Mesodermal cell (in vitro differentiated cells): ENCODE data around the gene PSMB1.

Experiments used
- H3K27ac ChIP-seq: 2 replicates; pipeline ENCODE4 v1.7.0; 2013; ENCODE audit warnings: mild to moderate bottlenecking, low read depth, low read length, moderate library complexity; ENCODE audit not compliant: severe bottlenecking
- H3K36me3 ChIP-seq: 2 replicates; pipeline ENCODE4 v1.7.1; 2013; ENCODE audit warnings: mild to moderate bottlenecking, low read length, moderate library complexity; ENCODE audit not compliant: control insufficient read depth, insufficient read depth
- H3K4me1 ChIP-seq: one replicate; pipeline ENCODE4 v1.7.1; 2013; ENCODE audit warnings: mild to moderate bottlenecking, low read length; ENCODE audit not compliant: insufficient read depth, control insufficient read depth, poor library complexity, severe bottlenecking
- H3K4me3 ChIP-seq: 2 replicates; pipeline ENCODE4 v1.7.0; 2013; ENCODE audit warnings: low read length, control low read depth, mild to moderate bottlenecking; ENCODE audit not compliant: insufficient read depth, poor library complexity, severe bottlenecking; ENCODE audit errors: extremely low read depth
- H3K9me3 ChIP-seq: 2 replicates; pipeline ENCODE4 v1.7.1; 2013; ENCODE audit warnings: mild to moderate bottlenecking, low read length, moderate library complexity; ENCODE audit not compliant: control insufficient read depth
- WGBS, 2 experiments: methylation state at CpG; one replicate each; pipeline ENCODE4 v1.1.5; 2013; ENCODE audit warnings: missing lambda C conversion rate in 2 of 2; ENCODE audit not compliant: insufficient coverage in 2 of 2; 5-methylcytosine and 5-hydroxymethylcytosine counted together

Gene PSMB1

DNA sequence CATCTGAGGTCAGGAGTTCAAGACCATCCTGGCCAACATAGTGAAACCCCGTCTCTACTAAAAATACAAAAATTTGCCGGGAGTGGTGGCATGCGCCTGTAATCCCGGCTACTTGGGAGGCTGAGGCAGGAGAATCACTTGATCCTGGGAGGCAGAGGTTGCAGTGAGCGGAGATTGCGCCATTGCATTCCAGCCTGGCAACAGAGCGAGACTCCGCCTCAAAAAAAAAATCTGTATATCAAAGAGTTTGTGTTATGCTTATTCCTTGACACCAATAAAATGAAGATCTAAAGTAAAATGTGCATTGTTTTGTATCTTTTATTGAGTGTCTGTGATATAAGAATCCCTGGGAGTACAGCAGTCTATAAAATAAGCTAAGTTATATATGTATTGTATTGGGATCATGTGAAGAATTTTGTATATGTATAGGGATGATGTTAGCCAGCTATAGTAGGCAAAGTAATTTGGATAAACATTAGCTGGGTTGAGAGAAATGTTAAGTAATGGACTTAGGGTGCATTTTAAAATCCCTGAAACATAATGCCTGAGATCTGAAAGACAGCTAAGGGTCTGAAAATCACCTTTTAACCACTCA is 11.9 kb upstream of the PSMB1 start:
- WGBS, 2 experiments, result 92% methylated on average over 4 of the region's 8 CpGs; no CpG with 5 or more reads in 1 of the 2 experiments
- Histone ChIP-seq H3K9me3 (no peaks in the 10 kb centered on the region), H3K27ac (no peak overlapping the region), H3K4me3 (no peak overlapping the region), H3K36me3 (peaks cover 76% of the 10 kb centered on the region), H3K4me1 (no peaks in the 10 kb centered on the region)

DNA sequence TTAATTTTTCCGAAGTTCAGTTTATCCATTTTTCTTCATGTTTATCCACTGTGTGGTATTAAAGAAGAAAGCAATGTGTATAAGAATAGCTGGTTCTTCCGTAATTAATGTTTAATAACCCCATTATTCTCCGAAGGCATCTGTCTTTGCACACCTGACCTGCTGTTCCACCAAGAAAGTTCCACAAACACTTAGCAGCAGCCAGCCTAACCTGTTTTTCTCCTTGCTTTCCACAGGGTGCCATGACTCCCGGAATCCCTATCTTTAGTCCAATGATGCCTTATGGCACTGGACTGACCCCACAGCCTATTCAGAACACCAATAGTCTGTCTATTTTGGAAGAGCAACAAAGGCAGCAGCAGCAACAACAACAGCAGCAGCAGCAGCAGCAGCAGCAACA is 8.4 kb upstream of the PSMB1 start:
- Histone ChIP-seq H3K4me1 (no peaks in the 10 kb centered on the region), H3K27ac (no peak overlapping the region), H3K36me3 (peaks cover 75% of the 10 kb centered on the region), H3K4me3 (no peak overlapping the region), H3K9me3 (no peaks in the 10 kb centered on the region)
- WGBS, 2 experiments, result 88% methylated on average over 2 to 4 of the region's 4 CpGs

DNA sequence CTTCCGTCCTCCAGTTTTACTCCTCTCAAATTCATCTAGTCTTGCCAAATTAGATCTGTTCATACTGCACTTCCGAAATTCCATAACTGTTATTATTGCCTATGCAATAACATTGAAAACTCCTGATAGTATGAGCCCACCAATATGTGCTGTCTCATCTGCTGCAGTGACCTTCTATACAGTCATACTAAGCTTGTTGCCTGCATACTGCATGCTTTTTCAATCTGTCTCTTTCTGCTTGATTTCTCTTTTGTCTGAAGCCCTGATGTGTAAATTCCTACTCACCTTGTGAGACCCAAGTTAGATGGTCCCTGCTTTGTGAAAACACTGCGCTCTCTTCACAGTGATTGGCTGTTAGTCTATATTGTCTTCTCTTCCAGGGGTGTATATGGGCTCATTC is 2.2 kb upstream of the PSMB1 start:
- Histone ChIP-seq H3K27ac (no peak overlapping the region), H3K36me3 (peaks cover 32% of the 10 kb centered on the region), H3K4me3 (peak overlapping the region; percentile 94), H3K9me3 (no peaks in the 10 kb centered on the region), H3K4me1 (peaks cover 3% of the 10 kb centered on the region)
- 37 to 58% methylated on average over 2 to 3 of the region's 3 CpGs for WGBS, 2 experiments

DNA sequence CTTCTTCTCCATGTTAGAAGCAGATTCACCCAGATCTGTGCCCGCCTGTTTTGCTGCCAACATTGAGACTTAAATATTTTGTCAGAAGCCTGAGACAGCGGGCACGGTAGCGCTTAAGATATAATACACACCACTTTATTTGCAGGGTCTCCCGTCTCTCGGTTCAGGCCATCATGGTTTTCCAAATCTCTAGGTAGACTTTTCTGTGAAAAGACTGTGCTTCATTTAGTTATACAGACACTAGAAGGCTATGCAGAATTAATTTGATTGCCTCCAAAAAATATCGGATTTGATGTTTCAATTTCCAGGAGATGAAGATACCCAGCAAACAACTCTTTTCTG is 1.7 kb upstream of the PSMB1 start:
- peak overlapping the region; percentile 94 for H3K4me3 ChIP-seq
- no peaks in the 10 kb centered on the region for H3K9me3 ChIP-seq
- 0 to 29% methylated on average over 1 to 3 of the region's 7 CpGs for WGBS, 2 experiments
- peaks cover 32% of the 10 kb centered on the region for H3K36me3 ChIP-seq
- H3K27ac ChIP-seq, result peak overlapping the region; percentile 85
- peaks cover 3% of the 10 kb centered on the region for H3K4me1 ChIP-seq

DNA sequence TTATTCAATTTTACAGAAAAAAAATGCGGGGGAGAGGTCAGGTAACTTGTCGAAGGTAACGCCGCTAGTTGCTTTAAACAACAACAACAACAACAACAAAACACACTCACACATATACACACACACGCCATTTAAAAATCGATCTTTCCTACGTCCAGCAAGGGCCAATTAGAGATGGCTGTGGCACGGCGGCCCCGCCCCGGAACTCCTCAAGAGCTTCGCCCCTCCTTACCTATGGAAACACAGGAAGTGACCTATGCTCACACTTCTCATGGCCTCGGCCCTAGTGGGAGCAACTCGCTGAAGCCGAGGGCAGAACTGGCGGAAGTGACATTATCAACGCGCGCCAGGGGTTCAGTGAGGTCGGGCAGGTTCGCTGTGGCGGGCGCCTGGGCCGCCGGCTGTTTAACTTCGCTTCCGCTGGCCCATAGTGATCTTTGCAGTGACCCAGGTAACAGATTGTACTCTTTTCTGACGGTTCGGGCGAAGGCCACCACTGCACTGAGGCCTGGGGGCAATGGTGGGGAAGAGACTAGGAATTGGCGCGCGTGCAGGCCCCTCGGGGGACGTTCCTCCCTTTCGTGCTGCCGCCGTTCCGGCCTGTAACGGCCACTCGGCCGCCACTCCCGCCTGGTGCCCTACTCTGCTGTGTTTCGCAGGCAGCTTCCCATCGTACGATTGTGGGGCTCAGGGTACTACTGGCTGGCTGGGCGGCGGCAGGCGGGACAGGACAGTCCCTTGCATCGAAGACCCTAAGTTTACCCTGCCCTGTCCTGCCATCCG is 1.1 kb upstream of the PSMB1 start, which contains the start of gene TBP:
Gene TBP (plus strand): TSS at position 357 of the 783 bp plus-strand sequence. CDS start 2,661 bp downstream, outside the sequence.
- Histone ChIP-seq H3K27ac (peak within 1 kb of the TSS; percentile 98), H3K4me1 (peaks cover 3% of the 10 kb centered on the region), H3K36me3 (peaks cover 32% of the 10 kb centered on the region), H3K4me3 (peak within 1 kb of the TSS; percentile 94), H3K9me3 (no peaks in the 10 kb centered on the region)
- WGBS, 2 experiments, result 0% methylated on average over 44 to 45 of the region's 51 CpGs

DNA sequence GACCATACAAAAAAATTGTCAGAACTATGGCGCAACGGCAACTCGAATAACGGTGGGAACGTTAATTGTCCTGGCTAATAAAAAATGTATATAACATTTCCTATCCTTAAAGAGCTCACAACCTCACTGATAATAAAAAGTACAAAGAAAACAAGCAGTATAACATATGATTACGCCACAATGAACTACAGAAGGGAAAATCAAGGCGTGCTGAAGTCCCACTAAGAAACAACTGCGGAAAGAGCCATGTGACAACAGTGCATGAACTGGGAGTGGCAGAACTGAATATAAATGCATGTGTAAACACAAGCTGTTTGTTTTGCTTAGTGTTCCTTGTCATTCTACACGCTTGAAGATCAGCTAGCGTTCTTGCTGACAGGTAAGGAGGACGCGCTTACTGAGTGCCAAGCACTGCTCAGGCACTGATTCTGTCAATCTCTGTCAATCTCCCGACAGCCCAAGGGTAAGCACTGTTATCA is 466 bp upstream of the PSMB1 start:
- H3K4me3 ChIP-seq, result peak overlapping the region; percentile 94
- peaks cover 3% of the 10 kb centered on the region for H3K4me1 ChIP-seq
- WGBS, 2 experiments, result 0% methylated on average over 6 to 7 of the region's 13 CpGs
- peaks cover 38% of the 10 kb centered on the region for H3K36me3 ChIP-seq
- H3K27ac ChIP-seq, result peak overlapping the region; percentile 98
- no peaks in the 10 kb centered on the region for H3K9me3 ChIP-seq

DNA sequence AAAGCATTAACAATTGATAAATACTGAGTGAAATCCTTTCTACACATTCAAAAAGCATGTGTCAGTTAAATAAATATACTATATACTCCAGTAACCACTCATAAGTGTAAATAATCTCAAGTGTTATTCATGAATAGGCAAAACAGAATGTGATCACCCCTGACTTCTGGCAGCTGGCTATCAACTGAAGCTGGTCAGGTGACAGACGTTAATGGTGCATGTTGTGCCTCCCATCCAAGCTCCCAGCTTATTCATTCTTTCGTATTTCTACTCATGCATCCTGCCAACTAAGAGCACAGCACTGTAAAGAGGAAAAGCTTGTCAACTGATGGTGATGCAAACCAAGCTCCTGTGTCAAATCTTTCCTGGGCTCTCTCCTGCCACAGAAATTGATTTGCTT is 7.7 kb downstream of the PSMB1 start:
- no peaks in the 10 kb centered on the region for H3K4me1 ChIP-seq
- no CpG with 5 or more reads among the region's 2 CpGs for WGBS, 2 experiments
- H3K27ac ChIP-seq, result no peak overlapping the region
- no peak overlapping the region for H3K4me3 ChIP-seq
- H3K36me3 ChIP-seq, result peaks cover 94% of the 10 kb centered on the region
- no peaks in the 10 kb centered on the region for H3K9me3 ChIP-seq

DNA sequence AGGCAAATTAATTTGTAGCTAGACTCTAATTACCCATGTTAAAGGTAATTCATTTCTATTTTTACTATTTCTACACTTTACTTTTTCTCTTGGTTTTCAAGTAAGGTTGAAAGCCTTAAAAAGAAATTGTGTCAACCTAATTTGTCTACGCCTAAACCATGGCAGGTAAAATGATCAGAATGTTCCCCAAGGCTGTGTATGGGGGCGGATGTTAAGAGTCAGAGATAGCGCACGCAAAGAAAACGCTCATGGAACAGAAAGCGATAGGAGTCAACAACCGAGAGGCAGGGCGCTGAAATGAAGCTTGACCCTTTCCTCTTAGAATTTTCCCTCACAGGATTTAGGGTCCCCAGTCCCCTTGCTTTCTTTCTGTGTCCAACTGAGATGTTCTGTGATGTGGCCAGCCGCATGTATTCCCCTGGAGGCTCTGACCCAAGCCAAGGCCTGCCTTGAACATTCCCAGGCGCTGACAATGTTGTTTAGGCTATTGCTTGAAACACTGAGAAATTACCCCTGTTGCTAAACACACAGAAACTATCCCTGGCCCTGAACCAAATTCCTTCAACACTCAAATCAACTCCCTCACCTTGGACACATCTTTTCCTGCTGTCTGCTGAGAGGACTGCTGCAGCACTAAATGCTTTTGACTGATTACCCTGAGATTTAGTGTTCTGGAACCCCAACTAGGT is 10.9 kb downstream of the PSMB1 start:
- H3K4me1 ChIP-seq, result no peaks in the 10 kb centered on the region
- H3K36me3 ChIP-seq, result peaks cover 94% of the 10 kb centered on the region

DNA sequence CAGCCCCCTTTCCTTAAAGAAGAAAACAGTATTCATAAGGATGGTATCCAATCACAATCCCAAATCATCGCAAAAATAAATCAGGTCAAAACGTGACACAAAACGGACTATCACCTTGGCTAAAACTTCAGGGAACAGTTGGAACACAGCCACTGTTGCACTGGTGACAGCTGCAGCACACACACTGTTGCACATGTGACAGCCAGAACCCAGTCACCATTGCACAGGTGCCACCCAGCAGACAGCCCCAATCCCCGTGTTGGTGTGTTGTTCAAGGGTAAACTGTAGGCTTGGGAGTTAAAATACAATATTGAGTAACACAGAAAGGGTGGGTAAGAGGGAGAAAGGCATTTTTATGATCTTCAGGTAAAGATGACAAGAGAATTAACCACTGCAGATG is 15.8 kb downstream of the PSMB1 start:
- Histone ChIP-seq H3K27ac (no peak overlapping the region), H3K36me3 (peaks cover 93% of the 10 kb centered on the region), H3K4me1 (no peaks in the 10 kb centered on the region), H3K9me3 (no peaks in the 10 kb centered on the region), H3K4me3 (no peak overlapping the region)
- WGBS, 2 experiments, result 96 to 100% methylated on average over 1 to 4 of the region's 4 CpGs

More for the DNA sequence above, 10.9 kb downstream of the PSMB1 start:
- Histone ChIP-seq H3K4me3 (no peak overlapping the region), H3K9me3 (no peaks in the 10 kb centered on the region), H3K27ac (no peak overlapping the region)
- 90 to 91% methylated on average over 8 to 10 of the region's 10 CpGs for WGBS, 2 experiments

DNA sequence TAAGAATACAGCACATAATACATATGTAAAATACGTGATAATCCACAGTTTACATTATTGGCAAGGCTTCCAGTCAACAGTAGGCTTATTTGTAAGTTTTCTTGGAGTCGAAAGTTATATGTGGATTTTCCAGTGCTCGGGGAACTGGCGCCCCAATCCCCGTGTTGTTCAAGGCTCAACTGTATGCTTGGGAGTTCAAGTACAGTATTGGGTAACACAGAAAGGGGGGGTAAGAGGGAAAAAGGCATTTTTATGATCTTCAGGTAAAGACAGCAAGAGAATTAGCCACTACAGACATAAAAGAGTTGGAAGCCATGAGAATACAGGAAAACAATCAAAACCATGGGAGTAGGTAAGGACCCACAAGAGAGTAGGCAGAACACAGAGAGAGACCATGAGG is 16.4 kb downstream of the PSMB1 start:
- 95% methylated on average over 4 of the region's 5 CpGs; no CpG with 5 or more reads in 1 of the 2 experiments for WGBS, 2 experiments
- H3K4me3 ChIP-seq, result no peak overlapping the region
- no peak overlapping the region for H3K27ac ChIP-seq
- no peaks in the 10 kb centered on the region for H3K9me3 ChIP-seq
- H3K4me1 ChIP-seq, result no peaks in the 10 kb centered on the region
- peaks cover 87% of the 10 kb centered on the region for H3K36me3 ChIP-seq
